HG03571 (cell line): ENCODE results near the gene PPP3CA.
A peak's percentile ranks its signal among the peaks of the same experiment; 100 is the strongest.

Source experiments
- ATAC-seq: cut with Tn5 transposase; IDR thresholded peaks from one replicate; pipeline ENCODE4 v1.9.1; 2021; ENCODE audit not compliant: unreplicated experiment

The PPP3CA gene

GRCh38 chr4:101347267-101347556, at the start of gene PPP3CA:
TSS of gene PPP3CA (minus strand) at chr4:101347526.
- peak; percentile 15 for ATAC-seq

- ATAC-seq: no peak
These were observed 45.9 kb upstream of the PPP3CA start for GRCh38 chr4:101393256-101393655.

GRCh38 chr4:101370663-101371210, 23.4 kb upstream of the PPP3CA start:
- ATAC-seq: no peak

GRCh38 chr4:101367201-101367600, 19.9 kb upstream of the PPP3CA start:
- no peak for ATAC-seq

GRCh38 chr4:101366331-101366730, 19.0 kb upstream of the PPP3CA start:
- no peak for ATAC-seq

- no peak for ATAC-seq
These were observed 10.4 kb upstream of the PPP3CA start for GRCh38 chr4:101357751-101358150.

GRCh38 chr4:101356928-101357327, 9.6 kb upstream of the PPP3CA start:
- ATAC-seq: no peak

- no peak for ATAC-seq
These were observed 8.7 kb upstream of the PPP3CA start for GRCh38 chr4:101355767-101356702.

- ATAC-seq: peak; percentile 92
These were observed 7.9 kb upstream of the PPP3CA start for GRCh38 chr4:101355246-101355645.

GRCh38 chr4:101349801-101350064, 2.4 kb upstream of the PPP3CA start:
- ATAC-seq: no peak

- no peak for ATAC-seq
These were observed 1.9 kb upstream of the PPP3CA start for GRCh38 chr4:101348995-101349800.

GRCh38 chr4:101348367-101348827, 1.1 kb upstream of the PPP3CA start:
- no peak for ATAC-seq

GRCh38 chr4:101347557-101348366, 436 bp upstream of the PPP3CA start:
- peak; percentile 75 for ATAC-seq

- peak; percentile 1 for ATAC-seq
These were observed 717 bp downstream of the PPP3CA start for GRCh38 chr4:101346351-101347266.

- ATAC-seq: no peak
These were observed 1.6 kb downstream of the PPP3CA start for GRCh38 chr4:101345596-101346350.

GRCh38 chr4:101345271-101345595, 2.1 kb downstream of the PPP3CA start:
- no peak for ATAC-seq

GRCh38 chr4:101339332-101339731, 8.0 kb downstream of the PPP3CA start:
- ATAC-seq: no peak

GRCh38 chr4:101337688-101338087, 9.6 kb downstream of the PPP3CA start:
- ATAC-seq: no peak

- ATAC-seq: no peak
These were observed 12.3 kb downstream of the PPP3CA start for GRCh38 chr4:101334963-101335572.
